Measurements from ENCODE around the gene ARHGEF11.
A peak's percentile ranks its signal among the peaks of the same experiment; 100 is the strongest.

The ARHGEF11 gene

GRCh38 chr1:156909671-156910070 is 135.9 kb downstream of the ARHGEF11 start:
- DNase-seq (ENCODE audit: low read depth) = no peak

DNA sequence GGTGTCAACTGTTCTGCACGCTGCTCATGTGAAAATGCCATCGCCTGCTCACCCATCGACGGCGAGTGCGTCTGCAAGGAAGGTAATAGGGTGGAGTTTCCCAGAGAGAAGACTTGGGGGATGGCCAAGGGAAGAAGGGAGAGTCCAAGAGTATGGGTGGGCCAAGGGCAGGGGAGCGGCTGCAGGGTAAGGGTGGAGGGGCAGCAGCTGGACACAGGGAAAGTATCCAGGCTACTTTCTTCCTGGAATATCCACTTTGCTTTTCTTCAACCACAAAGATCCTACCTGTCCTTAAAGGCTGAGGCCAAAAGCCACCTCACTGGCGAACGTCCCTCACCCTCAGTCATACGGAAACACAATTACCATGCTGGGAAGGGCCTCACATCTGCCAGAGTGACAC is 136.6 kb downstream of the ARHGEF11 start:
- DNase-seq (ENCODE audit: low read depth) = no peak

DNA sequence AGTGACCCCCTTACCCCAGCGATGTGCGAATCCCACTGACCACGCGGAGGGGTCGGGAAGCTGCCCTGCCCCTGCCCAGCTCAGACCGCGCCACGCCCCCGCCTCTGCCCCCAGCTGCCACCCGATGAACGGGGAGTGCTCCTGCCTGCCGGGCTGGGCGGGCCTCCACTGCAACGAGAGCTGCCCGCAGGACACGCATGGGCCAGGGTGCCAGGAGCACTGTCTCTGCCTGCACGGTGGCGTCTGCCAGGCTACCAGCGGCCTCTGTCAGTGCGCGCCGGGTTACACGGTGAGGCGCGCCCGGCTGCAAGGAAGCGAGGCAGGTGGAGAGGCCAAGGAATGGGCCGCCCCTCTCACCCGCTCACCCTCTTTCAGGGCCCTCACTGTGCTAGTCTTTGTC is 137.0 kb downstream of the ARHGEF11 start:
- no peak for DNase-seq (ENCODE audit: low read depth)

DNA sequence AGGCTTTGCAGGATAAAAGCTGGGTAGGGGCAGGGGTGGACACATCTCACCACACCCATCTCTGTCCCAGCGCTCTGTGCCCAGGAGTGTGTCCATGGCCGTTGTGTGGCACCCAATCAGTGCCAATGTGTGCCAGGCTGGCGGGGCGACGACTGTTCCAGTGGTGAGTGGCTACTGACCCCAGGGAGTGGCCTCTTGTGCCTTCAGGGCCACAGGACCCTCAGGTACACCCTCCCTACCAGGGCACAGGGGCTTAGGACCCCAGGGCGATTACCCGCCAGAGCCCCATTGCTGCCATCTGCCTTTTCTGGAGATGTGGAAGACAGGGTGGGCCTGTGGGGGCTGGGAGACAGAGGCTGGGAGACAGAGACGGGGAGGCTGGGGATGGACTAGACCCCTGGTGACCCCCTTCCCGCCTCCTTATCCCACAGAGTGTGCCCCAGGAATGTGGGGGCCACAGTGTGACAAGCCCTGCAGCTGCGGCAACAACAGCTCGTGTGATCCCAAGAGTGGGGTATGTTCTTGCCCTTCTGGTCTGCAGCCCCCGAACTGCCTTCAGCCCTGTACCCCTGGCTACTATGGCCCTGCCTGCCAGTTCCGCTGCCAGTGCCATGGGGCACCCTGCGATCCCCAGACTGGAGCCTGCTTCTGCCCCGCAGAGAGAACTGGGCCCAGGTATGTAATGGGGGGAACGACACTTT is 139.2 kb downstream of the ARHGEF11 start:
- DNase-seq (ENCODE audit: low read depth) = no peak

- no peak for DNase-seq (ENCODE audit: low read depth)
Measured at GRCh38 chr1:156905651-156906050, 139.9 kb downstream of the ARHGEF11 start.

DNA sequence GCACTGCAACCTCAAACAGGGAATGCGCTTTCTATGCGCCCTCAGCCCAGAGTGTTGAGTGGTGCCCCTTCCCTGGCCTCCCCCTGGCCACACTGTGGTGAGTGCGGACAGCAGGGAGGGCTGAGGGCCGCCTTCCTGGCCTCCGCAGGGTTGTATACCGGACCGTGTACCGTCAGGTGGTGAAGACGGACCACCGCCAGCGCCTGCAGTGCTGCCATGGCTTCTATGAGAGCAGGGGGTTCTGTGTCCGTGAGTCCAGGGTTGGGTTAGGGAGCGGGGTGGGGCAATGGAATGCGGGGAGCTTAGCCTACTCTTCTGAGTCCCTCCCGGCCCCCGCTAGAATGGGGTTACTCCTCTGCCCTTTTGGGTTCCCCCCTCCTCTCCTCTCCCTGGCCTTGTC is 140.4 kb downstream of the ARHGEF11 start:
- DNase-seq (ENCODE audit: low read depth) = no peak

- no peak for DNase-seq (ENCODE audit: low read depth)
Measured at GRCh38 chr1:156904187-156904959, 141.2 kb downstream of the ARHGEF11 start.

DNA sequence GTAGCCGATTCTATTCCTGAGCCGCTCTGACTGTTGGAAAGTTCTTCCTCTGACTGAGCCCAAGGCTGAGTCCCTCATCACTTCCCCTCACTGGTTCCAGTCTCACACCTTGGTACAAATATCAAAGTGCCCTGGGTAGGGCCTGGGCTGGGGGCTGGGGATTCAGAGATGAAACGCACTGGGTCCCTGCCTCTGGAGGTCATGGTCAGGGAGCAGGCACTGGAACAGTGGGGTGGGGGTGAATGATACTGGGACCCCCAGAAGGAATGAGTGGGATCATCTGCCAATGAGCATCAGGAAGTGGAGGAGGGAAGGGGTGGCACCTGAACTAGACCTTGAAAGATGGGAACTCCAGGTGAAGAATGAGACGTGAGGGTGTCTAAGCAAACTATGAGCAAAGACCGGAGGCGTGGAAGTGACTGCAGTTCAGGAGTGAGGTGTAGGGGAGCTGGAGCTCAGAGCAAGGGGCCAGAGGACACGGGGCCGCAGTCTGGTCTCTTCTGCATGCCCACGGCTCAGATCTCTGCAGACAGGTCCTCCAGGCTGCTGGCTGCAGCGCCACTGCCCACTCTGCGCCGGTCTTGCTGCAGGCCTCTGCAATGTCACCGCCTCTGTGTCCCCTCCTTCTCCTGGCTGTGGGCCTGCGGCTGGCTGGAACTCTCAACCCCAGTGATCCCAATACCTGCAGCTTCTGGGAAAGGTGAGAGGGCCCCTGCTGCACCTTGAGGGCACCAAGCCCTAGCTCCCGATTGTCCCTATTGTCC is 142.0 kb downstream of the ARHGEF11 start:
- DNase-seq (ENCODE audit: low read depth) = no peak

- no peak for DNase-seq (ENCODE audit: low read depth)
Measured at GRCh38 chr1:156901966-156902915, 143.3 kb downstream of the ARHGEF11 start.

DNA sequence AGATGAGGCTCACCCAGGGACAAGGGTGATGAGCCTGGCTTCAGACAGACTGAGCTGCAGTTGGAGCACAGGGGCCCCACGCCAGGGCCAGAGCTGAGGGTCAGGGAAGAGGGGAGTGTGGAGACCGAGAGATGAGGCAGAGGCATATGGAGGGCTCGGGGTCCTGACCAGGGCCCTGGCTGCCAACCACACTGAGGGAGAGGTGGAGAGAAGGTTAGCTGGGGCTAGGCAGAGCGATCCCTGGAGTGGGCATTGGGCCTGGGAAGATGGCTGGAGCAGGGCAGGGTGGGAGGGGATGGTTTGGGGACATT is 144.0 kb downstream of the ARHGEF11 start:
- DNase-seq (ENCODE audit: low read depth) = no peak

DNA sequence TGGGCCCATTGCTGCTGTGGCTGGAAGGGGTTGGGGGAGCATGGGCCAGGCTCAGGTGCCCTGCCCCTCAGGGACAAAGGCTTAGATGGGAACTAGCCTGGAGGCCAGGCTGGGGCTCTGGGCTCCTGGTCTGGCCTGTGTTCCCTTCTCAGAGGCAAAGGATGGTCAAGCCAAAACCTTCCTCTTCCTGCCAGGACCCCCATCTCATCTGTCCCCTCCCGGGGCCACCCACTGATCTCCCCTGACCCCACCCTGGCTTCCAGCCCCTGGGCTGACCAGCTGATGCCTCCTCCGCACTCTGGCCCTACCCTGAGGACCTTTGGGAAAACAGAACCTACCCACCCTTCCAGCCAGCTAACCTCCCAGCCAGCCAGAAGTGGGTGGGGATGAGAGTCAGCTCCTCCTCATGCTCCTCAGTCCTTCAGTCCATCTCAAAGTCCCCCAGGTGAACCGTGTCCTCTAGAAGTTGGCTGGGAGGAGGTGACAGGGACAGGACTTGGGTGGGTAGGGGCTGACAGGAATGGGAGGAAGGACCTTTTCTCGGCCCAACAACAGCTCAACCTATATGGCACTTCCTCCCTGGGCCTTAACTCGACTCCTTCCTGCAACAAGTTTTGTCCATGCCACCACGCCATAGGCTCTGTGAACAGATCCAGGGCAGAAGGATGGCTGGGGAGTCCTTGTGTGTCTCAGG is 144.5 kb downstream of the ARHGEF11 start:
- DNase-seq (ENCODE audit: low read depth) = no peak

GRCh38 chr1:156899956-156900718 is 145.4 kb downstream of the ARHGEF11 start:
- DNase-seq (ENCODE audit: low read depth) = no peak

GRCh38 chr1:156898971-156899664 is 146.4 kb downstream of the ARHGEF11 start:
- DNase-seq (ENCODE audit: low read depth) = no peak

- no peak for DNase-seq (ENCODE audit: low read depth)
Measured at GRCh38 chr1:156898161-156898566, 147.4 kb downstream of the ARHGEF11 start.

DNA sequence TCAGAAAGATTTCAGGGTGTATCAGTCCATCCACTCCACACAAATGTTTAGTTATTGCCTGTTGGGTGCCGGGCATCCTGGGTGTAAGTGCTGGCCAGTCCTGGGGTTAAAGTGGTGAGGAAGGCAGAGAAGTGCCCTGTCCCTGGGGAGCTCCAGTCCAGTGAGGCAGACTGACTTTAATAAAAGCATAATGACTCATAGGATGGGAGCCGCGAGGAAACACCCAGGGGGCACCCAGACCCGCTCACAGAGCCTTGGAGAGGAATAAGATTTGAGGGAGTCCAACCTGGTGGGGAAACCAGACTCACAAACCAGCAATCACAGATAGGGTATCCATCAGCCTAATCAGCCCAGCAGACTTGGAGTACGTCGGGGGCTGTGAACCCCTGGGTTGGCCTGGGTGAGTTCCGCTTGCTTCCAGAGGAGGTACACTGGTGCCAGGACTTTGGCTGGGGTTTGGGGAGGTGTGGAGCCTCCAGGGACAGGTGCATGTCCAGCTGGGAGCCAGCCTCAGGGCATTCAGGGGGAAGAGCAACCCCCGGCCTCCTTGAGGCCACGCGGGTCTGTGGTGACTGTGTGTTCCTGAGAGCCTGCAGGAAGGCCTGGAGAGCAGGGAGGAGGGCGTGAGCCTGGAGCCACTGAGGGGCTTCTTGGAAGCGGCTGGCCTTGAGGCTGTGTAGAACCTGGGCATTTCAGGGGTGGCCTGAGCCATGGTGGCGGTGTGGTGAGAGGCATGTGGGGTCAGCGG is 148.3 kb downstream of the ARHGEF11 start:
- DNase-seq (ENCODE audit: low read depth) = peak; percentile 42

GRCh38 chr1:156896490-156897033 is 149.0 kb downstream of the ARHGEF11 start:
- DNase-seq (ENCODE audit: low read depth) = peak; percentile 83

DNA sequence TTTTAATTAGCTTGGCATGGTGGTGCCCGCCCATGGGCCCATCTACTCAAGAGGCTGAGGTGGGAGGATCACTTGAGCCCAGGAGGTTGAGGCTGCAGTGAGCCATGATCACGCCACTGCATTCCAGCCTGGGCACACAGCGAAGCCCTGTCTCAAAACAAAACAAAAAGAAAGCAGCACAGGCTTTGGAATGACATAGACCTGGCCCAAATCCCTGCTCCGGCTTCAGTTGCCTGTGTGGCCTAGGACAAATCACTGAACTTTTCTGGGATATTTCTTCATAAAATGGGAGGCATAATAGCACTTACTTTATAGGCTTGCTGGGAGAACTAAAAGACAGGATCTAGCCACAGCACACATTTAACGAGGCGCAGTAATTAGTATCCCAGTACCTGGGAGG is 149.6 kb downstream of the ARHGEF11 start:
- no peak for DNase-seq (ENCODE audit: low read depth)

- no peak for DNase-seq (ENCODE audit: low read depth)
Measured at GRCh38 chr1:156895455-156895812, 150.1 kb downstream of the ARHGEF11 start.
